Measurements from ENCODE around the gene ATAD2B. TPM values are rescaled to one million over a fixed set of nuclear protein-coding genes. Genes with fewer than 3 reads are reported as not detected.

ATAD2B gene
- total and polyA plus RNA-seq, 2 of the 4 experiments (the other 2 are of a cell fraction) = 1.5 to 5.0 TPM

DNA sequence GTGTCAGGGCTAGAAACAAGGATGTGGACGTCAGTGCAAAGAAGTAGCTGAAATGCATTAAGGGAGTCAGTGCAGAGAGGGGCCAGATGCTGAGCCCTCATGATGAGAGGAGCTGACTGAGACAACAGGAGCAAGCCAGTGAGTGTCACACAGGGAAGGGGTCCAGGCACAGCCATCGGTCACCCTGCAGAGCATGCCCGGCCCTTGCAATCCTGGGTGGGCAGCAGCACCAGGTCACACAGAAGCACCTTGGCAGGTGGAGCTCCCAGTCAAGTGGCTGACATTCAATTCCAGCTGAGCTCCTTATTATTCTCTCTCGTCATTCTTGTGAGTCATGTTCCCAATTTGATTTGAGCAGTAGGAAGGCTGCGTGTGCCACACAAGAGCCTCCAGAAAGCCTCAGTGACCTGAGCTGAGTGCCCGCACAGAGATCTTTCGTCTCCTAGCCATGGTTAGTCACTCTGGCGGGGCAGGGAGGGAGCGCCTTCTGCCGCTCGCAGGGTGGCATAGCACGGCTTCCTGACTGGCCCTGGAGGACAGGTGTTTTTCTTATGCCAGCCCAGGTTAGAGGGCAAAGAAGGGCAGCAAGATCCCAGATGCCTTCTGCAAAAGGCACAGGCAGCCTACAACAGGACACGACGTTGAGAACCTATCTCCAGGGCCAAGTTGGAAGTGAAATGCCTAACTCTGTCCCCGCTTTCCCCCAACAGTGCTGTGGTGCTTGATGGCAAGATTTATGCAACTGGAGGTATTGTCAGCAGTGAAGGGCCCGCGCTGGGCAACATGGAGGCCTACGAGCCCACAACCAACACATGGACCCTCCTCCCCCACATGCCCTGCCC lies 220.9 kb downstream of the ATAD2B start (continued):
- TF ChIP-seq, protein P1, sequence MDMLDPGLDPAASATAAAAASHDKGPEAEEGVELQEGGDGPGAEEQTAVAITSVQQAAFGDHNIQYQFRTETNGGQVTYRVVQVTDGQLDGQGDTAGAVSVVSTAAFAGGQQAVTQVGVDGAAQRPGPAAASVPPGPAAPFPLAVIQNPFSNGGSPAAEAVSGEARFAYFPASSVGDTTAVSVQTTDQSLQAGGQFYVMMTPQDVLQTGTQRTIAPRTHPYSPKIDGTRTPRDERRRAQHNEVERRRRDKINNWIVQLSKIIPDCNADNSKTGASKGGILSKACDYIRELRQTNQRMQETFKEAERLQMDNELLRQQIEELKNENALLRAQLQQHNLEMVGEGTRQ (IDR thresholded peaks at IDR 0.05; ENCODE audit: low read depth, low read length) = no peak
- no peak for TF ChIP-seq CEBPB (IDR thresholded peaks at IDR 0.05; ENCODE audit: low read depth, low read length)
